Activated B cell treated with CpG ODN at 0.5 μM for 24 hours (primary cell): ENCODE results near the gene DNAJC4. TPM values are rescaled to one million over a fixed set of nuclear protein-coding genes. Genes with fewer than 3 reads are reported as not detected.

ENCODE experiments used
- ATAC-seq: fragments of 200-7000 bp; cut with Tn5 transposase; one replicate; pipeline ENCODE4 v1.10.0; 2021; ENCODE audit warnings: low read depth, mild to moderate bottlenecking, moderate library complexity
- CTCF ChIA-PET: fragments of 350-600 bp; sonication (Branson Sonifier 250); formaldehyde crosslinking; loops from one replicate; lab custom pipeline; 2021; ENCODE audit warnings: antibody characterized with exemption; lab: Charles Lee
- POLR2A ChIA-PET: fragments of 350-600 bp; sonication (Branson Sonifier 250); formaldehyde crosslinking; loops from one replicate; lab custom pipeline; 2021; ENCODE audit warnings: antibody characterized with exemption; lab: Charles Lee
- DNase-seq: peaks from one replicate; pipeline ENCODE4 v3.0.0; 2022
- H3K27ac Mint-ChIP-seq: one replicate; pipeline ENCODE4 v1.8.0; 2020; ENCODE audit warnings: mixed read lengths
- H3K27me3 Mint-ChIP-seq: one replicate; pipeline ENCODE4 v1.8.0; 2021; ENCODE audit warnings: mixed read lengths
- H3K36me3 Mint-ChIP-seq: one replicate; pipeline ENCODE4 v1.8.0; 2021; ENCODE audit warnings: low read depth, mixed read lengths
- H3K4me1 Mint-ChIP-seq: one replicate; pipeline ENCODE4 v1.8.0; 2021; ENCODE audit warnings: mixed read lengths
- H3K4me3 Mint-ChIP-seq: one replicate; pipeline ENCODE4 v1.8.0; 2020; ENCODE audit warnings: mild to moderate bottlenecking, mixed read lengths
- H3K9me3 Mint-ChIP-seq: one replicate; pipeline ENCODE4 v1.8.0; 2020; ENCODE audit warnings: mixed read lengths
- CTCF ChIP-seq: fragments of 200-600 bp; IDR thresholded peaks from one replicate; pipeline ENCODE4 v1.8.0; 2022; ENCODE audit warnings: antibody characterized with exemption, mild to moderate bottlenecking
- intact Hi-C: fragments of 100-400 bp; cut with micrococcal nuclease; formaldehyde crosslinking; loops from one replicate; pipeline ENCODE4 v1.15.1; 2024
- total RNA-seq: library from RNA; stranded (reverse); gene quantifications from 2 replicates; pipeline ENCODE4 v1.2.3, GENCODE V29; 2022

Gene DNAJC4
- total RNA-seq, 1 donor from 2014 or later = 53.3 TPM

- Mint-ChIP-seq H3K36me3 (peaks cover 11% of the 10 kb centered on the region), H3K4me1 (peaks cover 11% of the 10 kb centered on the region), H3K27me3 (no peaks in the 10 kb centered on the region), H3K9me3 (no peaks in the 10 kb centered on the region), H3K4me3 (no peak overlapping the region), H3K27ac (peak overlapping the region; percentile 6)
- intact Hi-C loops = no loop called here
- POLR2A ChIA-PET = interaction anchor here (0.6 to 0.9 kb wide), 3 partner anchors 46 to 515 kb away, joined by 3 to 4 read pairs (median 3); partner anchors contain the start of gene ESRRA
- ATAC-seq (peak; percentile 28), DNase-seq (no peak)
- TF ChIP-seq CTCF = no peak
- CTCF ChIA-PET = no interaction called here
These were observed 29.3 kb downstream of the DNAJC4 start for GRCh38 chr11:64259533-64260067.

- TF ChIP-seq CTCF = no peak
- Mint-ChIP-seq H3K4me3 (no peak overlapping the region), H3K36me3 (peaks cover 11% of the 10 kb centered on the region), H3K4me1 (peaks cover 11% of the 10 kb centered on the region), H3K9me3 (no peaks in the 10 kb centered on the region), H3K27ac (peak overlapping the region; percentile 25), H3K27me3 (no peaks in the 10 kb centered on the region)
- POLR2A ChIA-PET = interaction anchor here (0.6 to 0.9 kb wide), 3 partner anchors 34 to 515 kb away, joined by 3 to 5 read pairs (median 3); partner anchors contain the start of gene ESRRA
- CTCF ChIA-PET = no interaction called here
- intact Hi-C loops = no loop called here
- ATAC-seq (peak; percentile 45), DNase-seq (no peak)
These were observed 29.9 kb downstream of the DNAJC4 start for GRCh38 chr11:64260147-64260708.

GRCh38 chr11:64261556-64262080, 31.3 kb downstream of the DNAJC4 start:
- no peaks in the 10 kb centered on the region for H3K27me3 Mint-ChIP-seq
- no peaks in the 10 kb centered on the region for H3K9me3 Mint-ChIP-seq
- peaks cover 13% of the 10 kb centered on the region for H3K4me1 Mint-ChIP-seq
- intact Hi-C loops = no loop called here
- DNase-seq = no peak
- H3K27ac Mint-ChIP-seq = no peak overlapping the region
- peaks cover 9% of the 10 kb centered on the region for H3K36me3 Mint-ChIP-seq
- no peak overlapping the region for H3K4me3 Mint-ChIP-seq
- CTCF ChIA-PET = no interaction called here
- ATAC-seq = no peak
- POLR2A ChIA-PET = interaction anchor here (0.8 kb wide), 1 partner anchor 10 kb away, joined by 3 read pairs; no protein-coding TSS in a partner anchor
- TF ChIP-seq CTCF = no peak

- intact Hi-C loops = no loop called here
- DNase-seq = no peak
- CTCF ChIA-PET = no interaction called here
- Mint-ChIP-seq H3K27ac (no peak overlapping the region), H3K4me1 (peaks cover 13% of the 10 kb centered on the region), H3K9me3 (no peaks in the 10 kb centered on the region), H3K27me3 (no peaks in the 10 kb centered on the region), H3K36me3 (peaks cover 8% of the 10 kb centered on the region), H3K4me3 (no peak overlapping the region)
- no peak for TF ChIP-seq CTCF
- POLR2A ChIA-PET = interaction anchor here (0.8 kb wide), 1 partner anchor 9 kb away, joined by 3 read pairs; no protein-coding TSS in a partner anchor
- no peak for ATAC-seq
These were observed 32.1 kb downstream of the DNAJC4 start for GRCh38 chr11:64262271-64263002.
